ENCODE results near the gene CRMP1.
"Not testable (repeated sequence)": the region's sequence is repeated elsewhere in the genome, so short reads cannot be mapped to it uniquely, and the experiment has no call there.

CRMP1 gene

DNA sequence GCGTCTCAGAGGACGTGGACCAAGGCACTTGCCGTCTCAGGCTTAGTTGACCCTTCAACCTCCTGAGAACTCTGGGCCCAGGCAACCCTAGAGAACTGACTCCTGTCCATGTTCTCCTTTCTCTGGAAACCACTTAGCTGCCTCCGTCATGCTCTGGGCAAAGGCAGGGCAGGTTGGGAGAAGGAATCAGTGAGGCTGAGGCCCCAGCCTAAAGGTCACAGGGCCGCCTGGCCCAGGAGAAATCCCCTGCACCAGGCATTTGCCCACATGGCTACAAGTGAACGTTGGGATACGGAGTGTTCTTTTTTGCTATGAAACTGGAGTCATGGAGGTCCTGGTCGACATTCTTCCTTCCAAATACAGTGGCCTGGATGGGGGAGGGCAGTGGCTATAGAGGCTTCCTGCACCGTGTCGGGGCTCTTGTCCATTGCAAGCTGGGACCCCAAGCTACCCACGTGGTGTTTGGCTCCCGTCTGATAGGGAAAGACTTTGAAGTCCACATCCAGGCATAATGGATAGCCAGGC lies 76.0 kb downstream of the CRMP1 start:
- DNase-seq, result no peak

- no peak for DNase-seq
These were observed 76.8 kb downstream of the CRMP1 start for GRCh38 chr4:5816101-5816500.

DNA sequence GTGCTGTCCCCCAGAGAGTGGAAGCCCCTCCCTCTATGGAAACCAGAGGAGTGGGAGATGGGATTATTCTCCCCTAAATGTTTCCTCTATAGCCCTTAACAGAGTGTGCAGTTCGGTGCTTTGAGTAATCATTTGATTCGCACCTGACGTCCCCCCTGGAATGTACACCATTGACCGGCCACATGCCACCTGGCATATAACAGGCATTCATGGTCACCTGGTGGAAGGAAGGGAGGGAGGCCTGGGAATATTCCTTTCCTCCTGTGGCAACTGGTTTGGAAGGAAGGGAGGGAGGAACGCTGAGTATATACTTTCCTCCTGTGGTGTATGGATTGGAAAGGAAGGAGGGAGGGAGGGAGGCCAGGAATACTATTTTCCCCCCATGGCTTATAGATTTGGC lies 77.2 kb downstream of the CRMP1 start:
- no peak for DNase-seq

GRCh38 chr4:5814421-5814820 lies 78.5 kb downstream of the CRMP1 start:
- DNase-seq, result no peak

- no peak for DNase-seq
These were observed 79.0 kb downstream of the CRMP1 start for GRCh38 chr4:5813882-5814255.

- peak; percentile 12 for DNase-seq
These were observed 80.2 kb downstream of the CRMP1 start for GRCh38 chr4:5812506-5813229.

- DNase-seq, result not testable (repeated sequence)
These were observed 80.8 kb downstream of the CRMP1 start for GRCh38 chr4:5812057-5812456.

- DNase-seq, result no peak
These were observed 82.0 kb downstream of the CRMP1 start for GRCh38 chr4:5810770-5811430.

- no peak for DNase-seq
These were observed 82.7 kb downstream of the CRMP1 start for GRCh38 chr4:5810151-5810550.

- no peak for DNase-seq
These were observed 83.6 kb downstream of the CRMP1 start for GRCh38 chr4:5809216-5809776.

DNA sequence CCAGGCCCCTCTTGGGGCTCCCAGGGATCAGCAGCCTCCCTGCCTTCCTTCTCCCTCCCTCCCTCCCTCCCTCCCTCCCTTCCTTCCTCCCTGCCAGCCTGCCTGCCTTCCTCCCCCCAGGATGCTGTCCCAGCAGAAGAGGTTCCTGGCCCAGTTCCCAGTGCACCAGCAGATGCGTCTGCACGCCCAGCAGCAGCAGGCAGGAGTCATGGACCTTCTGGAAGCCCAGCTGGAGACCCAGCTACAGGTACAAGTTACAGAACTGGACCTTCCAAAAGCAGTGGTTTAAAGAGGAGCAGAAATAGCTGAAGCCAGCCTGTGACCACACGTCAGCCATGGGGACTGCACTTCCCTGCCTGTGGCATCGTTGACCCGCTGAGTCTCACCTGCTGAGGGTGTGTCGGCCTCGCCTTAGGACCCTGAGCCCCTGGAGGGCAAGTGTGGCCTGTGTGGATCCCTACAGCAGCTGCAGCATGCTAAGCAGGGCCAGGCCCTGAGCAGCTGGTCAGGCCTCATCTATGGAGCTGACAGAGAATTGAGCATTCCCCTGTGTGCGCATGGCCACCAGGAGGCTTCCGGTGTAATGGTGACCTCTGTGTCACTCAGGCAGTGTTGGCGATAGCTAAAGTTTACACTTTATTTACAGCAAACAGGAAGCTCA lies 84.7 kb downstream of the CRMP1 start:
- no peak for DNase-seq

DNA sequence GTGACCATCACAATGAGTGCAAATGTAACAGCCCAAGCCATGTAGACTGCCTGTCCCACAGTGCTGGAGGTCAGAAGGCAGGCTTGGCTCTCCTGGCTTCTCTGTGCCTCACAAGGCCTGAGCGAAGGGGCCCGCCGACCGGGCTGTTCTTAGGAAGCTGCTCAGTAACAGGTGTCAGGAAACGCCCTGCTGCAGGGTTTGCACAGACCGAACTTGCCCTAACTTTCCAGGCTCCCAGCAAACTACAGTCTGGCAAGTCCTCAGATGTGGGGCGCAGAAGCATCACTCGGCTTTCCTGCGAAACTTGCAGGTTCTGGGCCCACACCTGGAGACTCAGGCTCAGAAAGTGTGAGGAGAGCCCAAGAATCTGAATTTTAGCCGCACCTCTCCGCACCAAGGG lies 87.6 kb downstream of the CRMP1 start:
- no peak for DNase-seq

DNA sequence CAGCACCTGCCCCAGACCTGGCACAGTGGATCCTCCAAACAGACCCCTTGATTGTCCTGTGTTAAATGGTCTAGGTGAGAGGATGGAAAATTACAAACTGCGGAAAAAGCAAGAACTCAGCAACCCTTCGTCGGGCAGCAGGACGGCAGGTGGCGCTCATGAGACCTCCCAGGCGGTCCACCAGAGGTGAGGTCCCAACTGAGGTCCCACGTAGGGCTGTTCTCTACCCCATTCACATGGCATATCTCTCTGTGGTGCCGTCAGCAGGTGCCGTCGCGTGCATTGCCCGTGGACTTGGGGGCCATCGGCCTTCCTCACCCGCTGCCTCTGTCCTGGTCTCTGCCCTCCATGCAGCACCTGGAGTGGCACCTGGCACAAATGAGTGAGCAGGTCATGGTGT lies 88.2 kb downstream of the CRMP1 start:
- DNase-seq, result no peak

DNA sequence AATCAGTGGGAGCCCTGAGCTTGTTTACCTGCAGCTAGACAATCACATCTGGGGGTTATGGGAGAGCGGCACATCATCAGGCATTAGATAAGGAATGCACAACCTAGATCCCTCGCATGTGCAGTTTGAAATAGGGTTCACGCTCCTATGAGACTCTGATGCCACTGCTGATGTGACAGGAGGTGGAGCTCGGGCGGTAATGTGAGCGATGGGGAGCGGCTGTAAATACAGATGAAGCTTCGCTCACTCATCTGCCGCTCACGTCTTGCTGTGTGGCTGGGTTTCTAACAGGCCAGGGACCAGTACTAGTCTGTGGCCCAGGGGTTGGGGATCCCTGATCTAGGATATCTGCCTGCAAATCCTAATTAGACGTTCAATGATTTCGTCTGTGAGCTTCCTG lies 90.3 kb downstream of the CRMP1 start:
- DNase-seq, result no peak

DNA sequence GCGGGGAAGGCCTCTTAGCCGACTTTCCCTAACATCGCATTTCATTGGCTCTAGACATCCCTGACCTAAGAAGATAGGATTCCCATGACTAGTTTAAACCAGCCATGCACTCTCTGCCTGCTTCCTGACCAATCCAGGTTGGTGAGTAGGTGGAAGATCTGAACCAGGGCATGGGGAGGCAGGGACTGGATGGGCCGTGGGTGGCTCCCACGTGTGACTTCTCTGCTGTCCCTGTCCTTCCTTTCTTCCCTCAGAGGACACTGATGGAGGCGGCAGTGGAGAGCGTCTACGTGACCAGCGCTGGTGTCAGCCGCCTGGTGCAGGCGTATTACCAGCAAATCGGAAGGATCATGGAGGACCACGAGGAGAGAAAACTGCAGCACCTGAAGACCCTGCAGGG lies 91.2 kb downstream of the CRMP1 start:
- no peak for DNase-seq

GRCh38 chr4:5800496-5800895 lies 92.4 kb downstream of the CRMP1 start:
- no peak for DNase-seq

DNA sequence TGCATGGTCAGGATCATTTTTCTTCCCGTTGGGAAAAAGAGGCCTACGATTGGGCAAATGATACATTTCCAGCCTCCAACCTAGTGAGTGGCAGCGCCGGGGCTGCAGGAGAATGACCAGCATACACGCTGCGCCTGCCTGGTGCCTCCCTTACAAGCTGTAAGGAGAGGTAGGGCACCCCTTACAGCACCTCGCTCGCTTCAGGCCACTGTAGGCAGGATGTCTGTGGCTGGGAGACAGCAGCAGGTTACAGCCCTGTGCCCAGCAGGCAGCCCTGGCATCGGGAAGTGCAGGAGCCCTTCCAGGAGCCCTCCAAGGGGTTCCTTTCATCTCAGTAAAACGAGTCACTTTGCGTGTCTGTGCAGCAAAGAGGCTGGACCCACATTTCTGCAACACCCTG lies 93.5 kb downstream of the CRMP1 start:
- no peak for DNase-seq

DNA sequence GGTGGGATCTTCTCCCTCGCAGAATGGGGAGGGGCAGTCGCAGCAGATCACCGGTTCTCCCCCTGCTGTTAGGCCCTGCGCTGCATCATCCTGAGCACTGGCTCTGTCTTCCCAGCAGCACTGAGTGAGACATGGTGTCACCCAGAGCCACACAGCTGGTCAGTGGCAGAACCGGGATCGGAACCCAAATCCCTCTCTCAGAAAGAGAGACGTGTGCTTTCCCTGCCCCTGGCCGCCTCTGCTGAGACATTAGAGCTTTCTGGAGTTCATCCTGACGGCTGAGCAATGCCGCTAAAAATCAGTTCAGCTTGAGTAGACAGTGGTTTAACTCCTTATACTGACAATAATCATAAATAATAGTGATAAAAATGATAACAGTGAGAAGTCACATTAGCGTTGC lies 93.9 kb downstream of the CRMP1 start:
- DNase-seq, result no peak

GRCh38 chr4:5798462-5798861 lies 94.4 kb downstream of the CRMP1 start:
- DNase-seq, result no peak

DNA sequence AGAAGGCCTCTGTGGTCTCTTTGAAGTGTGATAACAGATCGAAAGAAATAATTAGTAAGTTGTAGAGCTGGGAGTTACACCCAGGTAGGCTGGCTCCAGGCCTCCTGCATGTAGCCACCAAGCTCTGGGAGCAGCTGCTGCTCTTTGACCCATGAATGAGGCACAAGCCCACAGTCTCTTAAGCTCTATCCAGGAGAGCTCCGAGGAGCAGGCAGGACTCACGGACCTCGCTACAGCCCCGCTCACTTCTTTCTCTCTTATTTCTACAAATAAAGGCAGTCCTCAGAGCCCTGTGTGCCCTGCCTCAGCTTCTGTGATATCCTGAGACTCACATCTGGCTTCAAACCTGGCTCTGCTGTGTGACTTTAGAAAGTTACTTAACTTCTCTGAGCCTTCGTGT lies 95.0 kb downstream of the CRMP1 start:
- DNase-seq, result no peak

- DNase-seq, result no peak
These were observed 95.9 kb downstream of the CRMP1 start for GRCh38 chr4:5796976-5797375.

GRCh38 chr4:5795580-5795979 lies 97.3 kb downstream of the CRMP1 start:
- no peak for DNase-seq

GRCh38 chr4:5793514-5793913 lies 99.4 kb downstream of the CRMP1 start:
- DNase-seq, result no peak

- no peak for DNase-seq
These were observed 101.2 kb downstream of the CRMP1 start for GRCh38 chr4:5791654-5792053.
